PC-9 (cell line): ENCODE data around the gene CRIP1. TPM values are rescaled to one million over a fixed set of nuclear protein-coding genes. Genes with fewer than 3 reads are reported as not detected.

Experiments
- BruUV-seq: library from RNA; stranded (reverse); fragments of 400-500 nt; replicated peaks from 2 replicates; lab custom pipeline; 2021; lab: Mats Ljungman, UMichigan
- CTCF ChIA-PET: fragments of 300-600 bp; sonication (Branson Sonifier 250); formaldehyde crosslinking; loops from one replicate; lab custom pipeline; 2022; ENCODE audit warnings: antibody characterized with exemption; lab: Charles Lee
- POLR2A ChIA-PET: fragments of 300-600 bp; sonication (Branson Sonifier 250); formaldehyde crosslinking; loops from one replicate; lab custom pipeline; 2022; ENCODE audit warnings: antibody characterized with exemption; ENCODE audit not compliant: unreplicated experiment; lab: Charles Lee
- DNase-seq, 2 experiments: peaks; one replicate each; pipeline versions ENCODE4 v3.0.0 to v3.0.0-alpha.2; 2015 to 2022; ENCODE audit warnings: mixed read lengths in 1 of 2
- H2AFZ ChIP-seq: fragments of 200-600 bp; sonication (generic); 2 replicates; pipeline ENCODE4 v1.8.1; 2017; ENCODE audit warnings: antibody characterized with exemption
- H3F3A ChIP-seq: fragments of 200-600 bp; sonication (generic); 2 replicates; pipeline ENCODE4 v1.8.1; 2017; ENCODE audit warnings: antibody characterized with exemption, mild to moderate bottlenecking, low read depth; ENCODE audit not compliant: insufficient read depth
- H3K27ac ChIP-seq: fragments of 200-600 bp; sonication (generic); 2 replicates; pipeline ENCODE4 v1.6.1; 2016; ENCODE audit warnings: mixed run types
- H3K27me3 ChIP-seq: fragments of 200-600 bp; sonication (generic); 2 replicates; pipeline ENCODE4 v1.6.1; 2016; ENCODE audit warnings: low read depth, mixed run types; ENCODE audit not compliant: insufficient read depth
- H3K36me3 ChIP-seq: fragments of 200-600 bp; sonication (generic); 2 replicates; pipeline ENCODE4 v1.6.1; 2016; ENCODE audit warnings: low read depth, mixed run types
- H3K4me1 ChIP-seq: fragments of 200-600 bp; sonication (generic); replicated peaks from 2 replicates; pipeline ENCODE4 v1.6.1; 2016; ENCODE audit warnings: mixed run types; ENCODE audit not compliant: insufficient read depth
- H3K4me2 ChIP-seq: fragments of 200-600 bp; sonication (generic); 2 replicates; pipeline ENCODE4 v1.6.1; 2017; ENCODE audit warnings: mixed run types
- H3K4me3 ChIP-seq: fragments of 200-600 bp; sonication (generic); 2 replicates; pipeline ENCODE4 v1.6.1; 2016; ENCODE audit warnings: mixed run types
- H3K79me2 ChIP-seq: fragments of 200-600 bp; sonication (generic); 2 replicates; pipeline ENCODE4 v1.6.1; 2017; ENCODE audit warnings: low read depth, mixed run types
- H3K9me2 ChIP-seq: fragments of 200-600 bp; sonication (generic); 2 replicates; pipeline ENCODE4 v1.8.1; 2017; ENCODE audit warnings: mild to moderate bottlenecking; ENCODE audit not compliant: insufficient read depth
- H3K9me3 ChIP-seq: fragments of 200-600 bp; sonication (generic); 2 replicates; pipeline ENCODE4 v1.8.1; 2016; ENCODE audit warnings: low read depth; ENCODE audit not compliant: insufficient read depth
- H4K20me1 ChIP-seq: fragments of 200-600 bp; sonication (generic); 2 replicates; pipeline ENCODE4 v1.8.1; 2017; ENCODE audit not compliant: insufficient read depth
- EZH2 ChIP-seq: fragments of 200-600 bp; sonication (generic); IDR thresholded peaks from 2 replicates; pipeline ENCODE4 v1.8.0; 2017; ENCODE audit warnings: antibody characterized with exemption, low read depth
- intact Hi-C: fragments of 100-400 bp; cut with micrococcal nuclease; formaldehyde crosslinking; loops from one replicate; pipeline ENCODE4 v1.10.0; 2022; ENCODE audit not compliant: unreplicated experiment
- total RNA-seq: library from RNA; stranded (reverse); gene quantifications from 2 replicates; pipeline ENCODE4 v1.2.3, GENCODE V29; 2021
- TF ChIP-seq, protein P1 (sequence below): fragments of 200-600 bp; sonication (generic); conservative IDR thresholded peaks from 2 replicates; pipeline ENCODE4 v1.6.1; 2017; ENCODE audit warnings: mixed run types, antibody characterized with exemption, mild to moderate bottlenecking, moderate library complexity

CRIP1 gene
- total RNA-seq, 1 experiment from 2014 or later = 296 TPM

DNA sequence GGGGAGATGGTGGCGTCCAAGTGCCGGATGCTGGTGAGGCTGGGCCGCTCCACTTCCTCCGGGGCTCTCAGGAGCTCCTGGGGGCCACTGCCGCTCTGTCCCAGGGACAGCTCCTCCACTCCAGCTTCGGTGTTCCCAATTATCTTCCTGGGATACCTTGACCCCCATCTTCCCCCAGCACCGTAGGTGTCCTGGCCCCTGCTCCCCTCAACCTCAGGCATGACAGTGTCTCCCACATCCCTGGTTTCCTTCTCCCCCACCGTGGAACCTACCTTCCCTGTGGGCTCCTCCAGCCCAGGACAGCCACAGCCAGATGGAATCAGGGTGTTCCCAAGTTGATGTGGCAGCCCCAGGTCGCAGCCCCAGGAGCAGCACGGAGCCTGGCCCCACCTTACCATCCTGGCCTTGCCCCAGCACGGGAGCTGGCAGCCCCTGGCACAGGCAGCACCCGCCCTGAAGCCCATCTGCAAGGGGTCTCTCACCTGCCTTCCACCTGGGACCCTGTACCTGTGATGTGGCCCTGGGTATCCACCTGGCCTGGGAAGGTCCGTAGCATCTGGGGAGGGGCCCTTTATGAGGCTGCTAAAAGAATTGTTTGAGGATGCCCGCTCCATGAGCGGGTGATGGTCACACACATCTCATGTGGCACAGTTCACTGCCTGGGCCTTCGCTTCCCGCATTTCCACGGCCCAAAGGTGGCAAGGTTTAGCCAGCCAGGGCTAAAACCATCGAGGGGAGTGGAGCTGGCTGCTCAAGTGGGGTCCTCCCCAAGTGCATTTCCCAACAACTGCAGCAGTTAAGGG is 43.8 kb downstream of the CRIP1 start:
- BruUV-seq = no TSS peak
- intact Hi-C loops = loop anchor here (10.0 kb wide), 1 partner anchor 624 kb away; no protein-coding TSS in a partner anchor
- H3K4me2 ChIP-seq = no peak overlapping the region
- no peaks in the 10 kb centered on the region for H3K79me2 ChIP-seq
- no peaks in the 10 kb centered on the region for H3K4me1 ChIP-seq
- H3K9me3 ChIP-seq = no peaks in the 10 kb centered on the region
- H3K27ac ChIP-seq = no peak overlapping the region
- H2AFZ ChIP-seq = no peak overlapping the region
- ChIA-PET CTCF (no interaction called here), POLR2A (no interaction called here)
- H3K27me3 ChIP-seq = peaks cover 34% of the 10 kb centered on the region
- H3K36me3 ChIP-seq = no peaks in the 10 kb centered on the region
- TF ChIP-seq, protein P1, sequence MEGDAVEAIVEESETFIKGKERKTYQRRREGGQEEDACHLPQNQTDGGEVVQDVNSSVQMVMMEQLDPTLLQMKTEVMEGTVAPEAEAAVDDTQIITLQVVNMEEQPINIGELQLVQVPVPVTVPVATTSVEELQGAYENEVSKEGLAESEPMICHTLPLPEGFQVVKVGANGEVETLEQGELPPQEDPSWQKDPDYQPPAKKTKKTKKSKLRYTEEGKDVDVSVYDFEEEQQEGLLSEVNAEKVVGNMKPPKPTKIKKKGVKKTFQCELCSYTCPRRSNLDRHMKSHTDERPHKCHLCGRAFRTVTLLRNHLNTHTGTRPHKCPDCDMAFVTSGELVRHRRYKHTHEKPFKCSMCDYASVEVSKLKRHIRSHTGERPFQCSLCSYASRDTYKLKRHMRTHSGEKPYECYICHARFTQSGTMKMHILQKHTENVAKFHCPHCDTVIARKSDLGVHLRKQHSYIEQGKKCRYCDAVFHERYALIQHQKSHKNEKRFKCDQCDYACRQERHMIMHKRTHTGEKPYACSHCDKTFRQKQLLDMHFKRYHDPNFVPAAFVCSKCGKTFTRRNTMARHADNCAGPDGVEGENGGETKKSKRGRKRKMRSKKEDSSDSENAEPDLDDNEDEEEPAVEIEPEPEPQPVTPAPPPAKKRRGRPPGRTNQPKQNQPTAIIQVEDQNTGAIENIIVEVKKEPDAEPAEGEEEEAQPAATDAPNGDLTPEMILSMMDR = no peak
- no peak for TF ChIP-seq EZH2
- no peak overlapping the region for H3K4me3 ChIP-seq
- DNase-seq = no peak
- H4K20me1 ChIP-seq = no peaks in the 10 kb centered on the region; the same call in 1 of the 2 replicates
- no peaks in the 10 kb centered on the region for H3K9me2 ChIP-seq
- peaks cover 3% of the 10 kb centered on the region; the same call in 1 of the 2 replicates for H3F3A ChIP-seq

DNA sequence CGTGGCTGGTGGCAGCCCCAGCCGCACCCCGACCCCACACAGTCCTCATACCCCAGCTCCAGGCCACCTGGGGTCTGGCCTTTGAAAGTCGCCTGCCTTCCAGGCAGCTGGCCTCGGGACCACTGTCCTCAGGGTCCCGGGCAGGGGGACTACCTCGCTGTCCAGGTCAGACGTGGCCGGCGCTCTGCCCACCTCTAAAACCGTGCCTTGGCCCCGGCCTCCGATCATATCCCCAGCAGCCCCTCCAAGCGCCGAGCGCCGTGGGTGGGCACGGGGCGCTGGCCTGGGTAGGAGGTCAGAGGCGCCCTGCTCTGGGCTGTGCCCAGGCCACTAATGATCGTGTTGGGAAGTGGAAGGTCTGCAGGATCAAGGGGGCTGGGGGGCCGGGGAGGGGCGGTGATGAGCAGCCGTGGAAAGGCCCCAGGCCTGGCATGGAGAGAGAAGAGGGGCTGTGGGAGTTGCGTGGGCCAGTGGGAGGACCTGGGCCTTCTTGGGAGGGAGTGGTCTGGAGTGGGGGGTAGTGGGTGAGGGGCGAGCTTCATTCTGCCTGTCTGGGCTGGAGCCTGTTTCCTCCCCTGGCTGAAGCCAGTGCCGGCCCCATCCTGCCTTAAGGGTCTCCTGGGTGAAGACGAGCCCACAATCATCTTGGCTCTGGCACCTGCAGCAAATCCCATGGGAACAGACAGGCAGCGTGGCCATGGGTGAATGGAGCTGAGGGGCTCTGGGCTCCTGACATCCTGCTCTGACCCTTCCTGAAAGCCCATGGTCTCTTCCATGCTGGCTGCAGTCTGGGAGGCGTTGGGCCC is 44.6 kb downstream of the CRIP1 start:
- Histone ChIP-seq H3K4me3 (no peak overlapping the region), H3K4me2 (no peak overlapping the region), H3K4me1 (no peaks in the 10 kb centered on the region), H3K9me2 (no peaks in the 10 kb centered on the region), H3K36me3 (no peaks in the 10 kb centered on the region), H3K27me3 (peaks cover 41% of the 10 kb centered on the region), H2AFZ (no peak overlapping the region), H3K27ac (no peak overlapping the region), H3F3A (no peaks in the 10 kb centered on the region), H3K9me3 (no peaks in the 10 kb centered on the region), H4K20me1 (no peaks in the 10 kb centered on the region; the same call in 1 of the 2 replicates), H3K79me2 (no peaks in the 10 kb centered on the region)
- BruUV-seq = no TSS peak
- POLR2A ChIA-PET = no interaction called here
- intact Hi-C loops = loop anchor here (10.0 kb wide), 1 partner anchor 624 kb away; no protein-coding TSS in a partner anchor
- TF ChIP-seq EZH2 = no peak
- TF ChIP-seq, protein P1 = no peak
- CTCF ChIA-PET = no interaction called here
- DNase-seq = no peak

DNA sequence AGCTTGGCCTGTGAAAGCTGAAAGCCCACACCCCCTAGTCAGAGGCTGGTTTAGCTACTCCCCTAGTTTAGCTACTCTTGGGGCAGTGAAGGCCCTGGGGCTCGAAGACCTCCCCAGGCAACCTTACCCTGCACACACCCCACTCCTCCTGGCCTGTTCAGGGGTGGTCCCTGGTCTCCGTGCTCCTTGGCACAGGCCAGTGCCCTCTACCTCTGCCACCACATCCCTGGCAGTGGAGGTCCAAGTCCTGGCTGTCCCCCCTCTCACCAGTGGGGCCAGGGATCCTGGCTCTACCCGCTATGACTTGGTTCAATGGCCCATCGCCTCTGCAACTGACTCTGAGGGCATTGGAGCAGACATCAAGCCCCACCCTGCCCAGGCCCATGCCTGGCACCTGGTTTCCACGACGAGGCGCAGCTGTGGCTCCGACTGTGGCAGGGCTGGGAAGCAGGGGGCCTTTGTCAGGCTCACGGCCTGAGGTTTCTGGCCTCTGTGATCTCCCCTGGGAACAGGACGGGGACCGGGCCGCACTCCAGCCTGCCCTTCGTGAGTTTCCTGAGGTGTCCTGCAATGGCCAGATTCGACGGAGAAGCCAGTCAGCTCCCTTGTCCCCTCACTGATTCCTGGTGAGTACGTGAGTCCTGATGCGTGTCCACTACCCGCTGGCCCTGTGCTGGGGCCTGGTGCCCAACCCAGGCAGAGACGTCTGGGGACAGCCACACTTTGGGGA is 45.4 kb downstream of the CRIP1 start:
- Histone ChIP-seq H3K4me2 (no peak overlapping the region), H3K79me2 (no peaks in the 10 kb centered on the region)
- CTCF ChIA-PET = no interaction called here

More for the DNA sequence above, 45.4 kb downstream of the CRIP1 start:
- no peak for TF ChIP-seq EZH2
- TF ChIP-seq, protein P1 = no peak
- Histone ChIP-seq H3K4me1 (no peaks in the 10 kb centered on the region), H2AFZ (no peak overlapping the region), H3K27ac (no peak overlapping the region), H3K9me3 (no peaks in the 10 kb centered on the region), H3K27me3 (peaks cover 49% of the 10 kb centered on the region), H4K20me1 (no peaks in the 10 kb centered on the region; the same call in 1 of the 2 replicates), H3K4me3 (no peak overlapping the region), H3K36me3 (no peaks in the 10 kb centered on the region), H3K9me2 (no peaks in the 10 kb centered on the region), H3F3A (no peaks in the 10 kb centered on the region)
- POLR2A ChIA-PET = no interaction called here
- DNase-seq = no peak
- no TSS peak for BruUV-seq
- intact Hi-C loops = loop anchor here (10.0 kb wide), 1 partner anchor 623 kb away; no protein-coding TSS in a partner anchor
